ENCODE measurements around the gene TP53TG3D.
"Not testable (repeated sequence)": the region's sequence is repeated elsewhere in the genome, so short reads cannot be mapped to it uniquely, and the experiment has no call there.

Gene TP53TG3D, protein sequence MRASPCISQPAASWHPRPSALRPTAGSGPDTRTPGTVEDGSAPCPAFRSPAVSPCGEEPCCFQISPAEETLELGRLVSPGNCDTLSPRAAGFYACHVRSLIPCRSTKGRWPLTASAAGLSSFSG

GRCh38 chr16:32252986-32253385 lies at the start of gene TP53TG3D:
Gene TP53TG3D (plus strand): TSS chr16:32253286. CDS start chr16:32253354, 68 bp downstream.
- DNase-seq = not testable (repeated sequence)

DNA sequence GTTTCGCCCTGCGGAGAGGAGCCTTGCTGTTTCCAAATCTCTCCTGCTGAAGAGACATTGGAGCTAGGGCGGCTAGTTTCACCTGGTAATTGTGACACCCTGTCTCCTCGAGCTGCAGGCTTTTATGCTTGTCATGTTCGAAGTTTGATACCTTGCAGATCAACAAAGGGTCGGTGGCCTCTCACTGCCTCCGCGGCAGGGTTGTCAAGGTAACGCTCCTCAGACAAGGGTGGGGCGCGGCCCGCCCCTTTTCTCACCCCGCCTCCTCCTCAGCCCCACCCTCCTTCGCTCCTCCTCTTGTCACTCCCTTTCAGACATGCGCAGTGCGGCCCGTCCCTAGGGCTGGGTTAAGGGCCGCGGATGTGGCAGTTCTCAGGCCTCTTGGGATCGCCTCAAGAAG lies 421 bp downstream of the TP53TG3D start:
- not testable (repeated sequence) for DNase-seq

DNA sequence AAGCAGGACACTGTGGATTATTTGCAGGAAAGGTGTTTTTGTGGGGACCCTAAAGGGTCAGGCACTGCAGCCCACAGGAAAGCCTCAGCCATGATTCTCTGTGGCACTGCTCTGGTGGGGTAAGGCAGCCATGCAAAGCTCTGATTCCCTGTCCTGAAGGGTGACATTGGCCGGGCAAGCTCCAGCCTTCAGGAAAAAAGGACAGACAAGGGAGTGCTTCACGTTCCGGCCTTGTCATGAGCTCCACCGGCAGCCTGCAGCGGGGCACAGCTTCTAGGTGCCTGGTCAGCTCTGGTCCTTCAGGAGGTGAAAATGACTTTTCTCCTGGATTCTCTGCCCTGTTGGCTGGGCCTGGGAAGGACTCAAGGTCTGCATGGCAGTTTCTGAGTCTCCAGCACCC lies 8.4 kb downstream of the TP53TG3D start:
- not testable (repeated sequence) for DNase-seq

GRCh38 chr16:32263552-32263951 lies 10.5 kb downstream of the TP53TG3D start:
- not testable (repeated sequence) for DNase-seq

DNA sequence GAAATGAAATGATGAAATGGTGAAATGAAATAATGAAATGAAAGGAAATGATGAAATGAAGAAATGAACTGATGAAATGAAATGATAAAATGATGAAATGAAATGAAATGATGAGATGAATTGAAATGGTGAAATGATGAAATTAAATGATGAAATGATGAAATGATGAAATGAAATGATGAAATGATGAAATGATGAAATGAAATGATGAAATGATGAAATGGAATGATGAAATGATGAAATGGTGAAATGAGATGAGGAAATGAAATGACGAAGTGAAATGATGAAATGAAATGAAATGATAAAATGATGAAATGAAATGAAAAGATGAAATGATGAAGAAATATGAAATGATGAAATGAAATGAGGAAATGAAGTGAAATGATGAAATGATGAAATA lies 28.8 kb downstream of the TP53TG3D start:
- DNase-seq = not testable (repeated sequence)

DNA sequence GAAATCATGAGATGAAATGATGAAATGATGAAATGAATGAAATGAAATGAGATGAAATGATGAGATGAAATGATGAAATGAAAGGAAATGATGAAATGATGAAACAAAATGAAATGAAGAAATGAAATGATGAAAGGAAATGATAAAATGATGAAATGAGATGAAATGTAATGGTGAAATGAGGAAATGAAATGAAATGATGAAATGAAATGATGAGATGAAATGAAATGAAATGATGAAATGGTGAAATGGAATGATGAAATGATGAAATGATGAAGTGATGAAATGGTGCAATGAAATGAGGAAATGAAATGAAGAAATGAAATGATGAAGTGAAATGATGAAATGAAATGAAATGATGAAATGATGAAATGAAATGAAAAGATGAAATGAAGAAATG lies 29.9 kb downstream of the TP53TG3D start:
- DNase-seq = not testable (repeated sequence)

DNA sequence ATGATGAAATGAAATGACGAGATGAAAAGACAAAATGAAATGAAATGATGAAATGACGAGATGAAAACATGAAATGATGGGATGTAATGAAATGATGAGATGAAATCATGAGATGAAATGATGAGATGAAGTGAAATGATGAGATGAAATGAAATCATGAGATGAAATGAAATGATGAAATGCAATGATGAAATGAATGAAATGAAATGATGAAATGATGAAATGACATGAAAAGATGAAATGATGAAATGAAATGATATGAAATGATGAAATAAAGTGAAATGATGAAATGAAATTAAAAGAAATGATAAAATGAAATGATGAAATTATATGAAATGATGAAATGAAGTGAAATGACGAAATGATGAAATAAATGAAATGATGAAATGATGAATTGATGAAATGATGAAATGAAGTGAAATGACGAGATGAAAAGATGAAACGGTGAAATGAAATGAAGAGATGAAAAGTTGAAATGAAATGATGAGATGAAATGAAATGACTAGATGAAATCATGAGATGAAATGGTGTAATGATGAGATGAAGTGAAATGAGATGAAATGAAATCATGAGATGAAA lies 30.9 kb downstream of the TP53TG3D start:
- not testable (repeated sequence) for DNase-seq

- DNase-seq = not testable (repeated sequence)
Measured at GRCh38 chr16:32284800-32285796, 32.0 kb downstream of the TP53TG3D start.

GRCh38 chr16:32286193-32286592 lies 33.1 kb downstream of the TP53TG3D start:
- DNase-seq = not testable (repeated sequence)

DNA sequence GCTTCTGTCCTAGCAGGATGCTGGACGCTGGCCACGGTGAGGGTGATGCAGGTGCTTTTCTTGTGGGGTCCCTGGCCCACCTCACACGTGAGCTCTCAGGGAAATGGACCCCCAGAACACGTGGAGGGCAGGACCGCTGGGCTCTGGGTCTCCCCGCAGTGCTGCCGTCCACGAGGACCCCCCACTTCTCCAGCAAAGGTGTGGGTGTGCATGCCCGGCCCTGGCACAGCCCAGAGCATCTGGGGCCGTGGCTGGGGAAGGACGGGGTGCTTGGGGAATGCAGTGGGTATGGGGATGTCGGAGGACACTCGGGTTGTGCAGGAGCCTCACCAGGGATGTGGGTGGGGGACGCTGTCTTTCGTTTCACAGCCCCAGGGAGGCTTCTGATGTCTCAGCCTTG lies 34.7 kb downstream of the TP53TG3D start:
- DNase-seq = not testable (repeated sequence)

- DNase-seq = not testable (repeated sequence)
Measured at GRCh38 chr16:32289197-32289596, 36.1 kb downstream of the TP53TG3D start.

GRCh38 chr16:32302776-32303175 lies 49.7 kb downstream of the TP53TG3D start:
- not testable (repeated sequence) for DNase-seq

All from C1 segment of cervical spinal cord (tissue), 14 donors.